Chondrocyte (in vitro differentiated cells): ENCODE measurements around the gene KCNQ1OT1. TPM values are rescaled to one million over a fixed set of nuclear protein-coding genes. Genes with fewer than 3 reads are reported as not detected.

Source experiments
- DNase-seq: peaks from one replicate; pipeline ENCODE4 v3.0.0; 2021; ENCODE audit warnings: mixed read lengths, low spot score
- H3K27ac Mint-ChIP-seq: one replicate; pipeline ENCODE4 v1.8.0; 2021; ENCODE audit warnings: mild to moderate bottlenecking, moderate library complexity, mixed read lengths; ENCODE audit not compliant: unreplicated experiment
- H3K27me3 Mint-ChIP-seq: 2 replicates; pipeline ENCODE4 v1.8.0; 2021; ENCODE audit warnings: low read depth, mixed read lengths
- H3K36me3 Mint-ChIP-seq: 2 replicates; pipeline ENCODE4 v1.8.0; 2021; ENCODE audit warnings: low read depth, mixed read lengths
- H3K4me1 Mint-ChIP-seq: 2 replicates; pipeline ENCODE4 v1.8.0; 2021; ENCODE audit warnings: low read depth, mild to moderate bottlenecking, mixed read lengths
- H3K4me3 Mint-ChIP-seq: one replicate; pipeline ENCODE4 v1.8.0; 2021; ENCODE audit warnings: mild to moderate bottlenecking, moderate library complexity, mixed read lengths; ENCODE audit not compliant: unreplicated experiment
- H3K9me3 Mint-ChIP-seq: 2 replicates; pipeline ENCODE4 v1.8.0; 2021; ENCODE audit warnings: low read depth, mixed read lengths
- CTCF ChIP-seq: fragments of 200-600 bp; sonication (generic); IDR thresholded peaks from 2 replicates; pipeline ENCODE4 v1.5.0; 2021; ENCODE audit warnings: antibody characterized with exemption, mild to moderate bottlenecking, moderate library complexity
- total RNA-seq: library from RNA; stranded (reverse); gene quantifications from 3 replicates; pipeline ENCODE4 v1.2.1, GENCODE V29; 2021

Gene KCNQ1OT1
- total RNA-seq, 1 donor from 2014 or later, result 2.5 TPM

DNA sequence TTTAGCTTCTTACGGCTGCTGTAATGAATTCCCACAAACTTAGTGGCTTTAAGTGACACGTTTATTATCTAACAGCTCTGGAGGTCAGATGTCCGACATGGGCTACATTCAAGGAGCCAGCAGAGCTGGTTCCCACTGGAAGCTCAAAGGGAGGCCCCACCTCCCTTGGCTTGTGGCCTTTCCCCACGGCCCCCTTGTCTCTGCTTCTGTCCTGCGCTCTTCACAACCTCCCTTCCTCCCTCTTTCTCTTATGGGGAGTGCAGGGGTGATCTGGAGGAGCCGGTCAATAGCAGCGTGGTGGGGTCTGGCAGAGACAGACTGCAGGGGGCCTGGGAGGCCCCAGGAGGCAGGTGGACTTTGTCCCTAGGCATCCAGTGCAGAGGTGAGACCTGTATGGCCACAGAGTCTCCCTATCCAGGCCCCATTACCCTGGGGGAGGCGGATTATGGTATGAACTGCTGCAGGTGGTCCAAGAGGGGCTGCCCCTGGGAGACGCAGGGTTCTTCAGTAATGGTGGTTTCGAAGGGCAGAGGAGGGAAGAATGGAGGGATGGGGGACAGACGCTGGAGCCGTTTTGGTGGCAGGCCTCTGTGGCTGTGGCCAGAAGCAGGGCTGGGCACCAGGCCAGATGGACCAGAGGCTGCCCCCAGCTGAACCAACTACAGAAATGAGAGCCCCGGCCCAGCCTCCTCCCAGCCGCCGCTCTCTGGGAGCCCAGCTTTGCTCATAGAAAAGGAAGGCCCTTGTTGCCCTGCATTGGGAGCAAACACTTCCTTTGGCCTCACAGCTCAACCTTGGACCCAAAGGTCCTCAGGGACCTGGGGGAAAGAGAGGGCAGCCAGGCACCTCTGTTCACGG, 30.7 kb upstream of the KCNQ1OT1 start:
- Mint-ChIP-seq H3K4me1 (peaks cover 10% of the 10 kb centered on the region), H3K27ac (no peak overlapping the region), H3K4me3 (no peak overlapping the region), H3K27me3 (peaks cover 7% of the 10 kb centered on the region), H3K36me3 (no peaks in the 10 kb centered on the region), H3K9me3 (no peaks in the 10 kb centered on the region)
- no peak for TF ChIP-seq CTCF
- DNase-seq, result no peak

DNA sequence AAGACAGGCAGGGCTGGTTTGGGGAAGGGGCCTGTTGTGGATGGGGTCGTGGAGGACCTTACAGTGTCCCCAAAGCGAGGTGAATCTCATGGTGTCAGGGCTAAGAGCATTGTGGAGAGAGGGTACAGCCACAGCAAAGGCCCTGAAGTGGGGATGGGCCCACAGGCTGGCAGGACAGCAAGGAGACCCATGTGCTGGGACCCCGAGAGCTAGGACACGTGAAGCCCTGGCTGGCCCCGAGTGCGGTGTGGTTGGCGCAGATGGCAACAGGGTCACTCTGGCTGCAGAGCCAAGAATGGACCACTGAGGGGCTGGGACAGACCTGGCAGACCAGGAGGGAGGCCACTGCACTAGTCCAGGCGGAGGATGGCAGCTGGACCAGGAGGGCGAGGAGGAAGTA, 30.0 kb upstream of the KCNQ1OT1 start:
- no peak overlapping the region for H3K27ac Mint-ChIP-seq
- H3K4me3 Mint-ChIP-seq, result no peak overlapping the region
- no peak for TF ChIP-seq CTCF
- H3K27me3 Mint-ChIP-seq, result peaks cover 7% of the 10 kb centered on the region
- H3K36me3 Mint-ChIP-seq, result no peaks in the 10 kb centered on the region
- no peaks in the 10 kb centered on the region for H3K9me3 Mint-ChIP-seq
- H3K4me1 Mint-ChIP-seq, result peaks cover 16% of the 10 kb centered on the region
- no peak for DNase-seq

- Mint-ChIP-seq H3K4me3 (no peak overlapping the region), H3K27ac (no peak overlapping the region), H3K27me3 (peaks cover 9% of the 10 kb centered on the region), H3K4me1 (peaks cover 16% of the 10 kb centered on the region), H3K36me3 (no peaks in the 10 kb centered on the region), H3K9me3 (no peaks in the 10 kb centered on the region)
- TF ChIP-seq CTCF, result no peak
- no peak for DNase-seq
Measured at GRCh38 chr11:2728663-2729332, 29.0 kb upstream of the KCNQ1OT1 start.

DNA sequence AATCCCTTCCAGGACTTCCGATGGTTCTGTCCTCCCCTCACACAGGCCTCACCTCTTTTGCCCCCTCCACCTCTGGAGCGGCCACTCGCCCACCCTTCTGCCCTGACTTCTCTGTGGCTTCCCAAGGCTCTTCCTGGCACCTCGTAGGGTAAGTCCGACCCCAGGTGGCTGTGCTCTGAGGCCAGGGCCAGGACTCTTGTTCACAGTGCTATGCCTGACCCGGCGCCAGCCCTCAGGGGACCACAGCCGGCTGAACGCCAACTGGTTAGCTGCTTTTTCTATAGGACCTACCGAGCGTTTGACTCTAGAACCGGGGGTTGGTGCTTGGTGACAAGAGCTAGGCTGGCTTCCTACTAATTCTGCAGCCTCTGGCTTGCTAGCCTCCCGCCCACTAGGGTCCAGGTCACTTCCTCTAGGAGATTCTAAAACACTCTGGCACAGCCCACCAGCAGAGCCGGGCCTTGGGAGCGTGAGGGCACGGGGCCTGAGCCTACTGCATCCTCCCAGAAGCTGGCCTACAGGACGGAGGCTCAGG, 28.4 kb upstream of the KCNQ1OT1 start:
- H3K27ac Mint-ChIP-seq, result no peak overlapping the region
- no peaks in the 10 kb centered on the region for H3K9me3 Mint-ChIP-seq
- peaks cover 16% of the 10 kb centered on the region for H3K4me1 Mint-ChIP-seq
- no peaks in the 10 kb centered on the region for H3K36me3 Mint-ChIP-seq
- peaks cover 8% of the 10 kb centered on the region for H3K27me3 Mint-ChIP-seq
- TF ChIP-seq CTCF, result no peak
- no peak overlapping the region for H3K4me3 Mint-ChIP-seq
- no peak for DNase-seq

GRCh38 chr11:2726964-2727363, 27.2 kb upstream of the KCNQ1OT1 start:
- Mint-ChIP-seq H3K36me3 (no peaks in the 10 kb centered on the region), H3K27me3 (peaks cover 12% of the 10 kb centered on the region), H3K9me3 (no peaks in the 10 kb centered on the region), H3K27ac (no peak overlapping the region), H3K4me1 (peaks cover 16% of the 10 kb centered on the region), H3K4me3 (no peak overlapping the region)
- no peak for DNase-seq
- no peak for TF ChIP-seq CTCF
